M059J (cell line): ENCODE measurements around the gene TXNDC2. TPM values are rescaled to one million over a fixed set of nuclear protein-coding genes. Genes with fewer than 3 reads are reported as not detected.

Source experiments
- DNase-seq: peaks from one replicate; pipeline ENCODE4 v3.0.0-alpha.2; 2012; ENCODE audit warnings: low read depth
- total RNA-seq: library from RNA; depleted of rRNA; stranded (reverse); fragments of >200 nt; shearing (Covaris generic); gene quantifications from 2 replicates; pipeline ENCODE4 v1.2.3, GENCODE V29; 2014

The TXNDC2 gene
- total RNA-seq, 1 experiment from 2014 or later = 0.44 TPM

DNA sequence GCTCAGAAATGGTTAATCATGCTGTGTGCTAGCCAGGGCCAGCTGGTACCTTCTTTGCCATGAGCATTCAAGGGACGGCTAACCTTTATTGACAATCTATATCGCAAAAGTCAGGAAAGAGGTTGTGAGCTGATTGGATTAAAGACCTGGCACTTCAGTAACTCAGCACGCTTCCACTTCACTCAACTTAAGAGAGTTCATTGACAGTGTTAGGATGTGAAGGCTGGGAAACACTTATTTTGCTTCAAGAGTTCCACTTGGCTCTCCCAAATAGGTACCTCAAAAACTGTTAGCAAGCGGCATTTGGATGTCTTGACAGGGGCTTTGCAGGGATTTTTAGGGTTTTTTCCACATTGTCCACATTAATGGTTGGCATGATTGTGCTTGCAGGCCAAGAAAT lies 25.1 kb upstream of the TXNDC2 start:
- DNase-seq = no peak

GRCh38 chr18:9861157-9861556 lies 24.6 kb upstream of the TXNDC2 start:
- DNase-seq = no peak

DNA sequence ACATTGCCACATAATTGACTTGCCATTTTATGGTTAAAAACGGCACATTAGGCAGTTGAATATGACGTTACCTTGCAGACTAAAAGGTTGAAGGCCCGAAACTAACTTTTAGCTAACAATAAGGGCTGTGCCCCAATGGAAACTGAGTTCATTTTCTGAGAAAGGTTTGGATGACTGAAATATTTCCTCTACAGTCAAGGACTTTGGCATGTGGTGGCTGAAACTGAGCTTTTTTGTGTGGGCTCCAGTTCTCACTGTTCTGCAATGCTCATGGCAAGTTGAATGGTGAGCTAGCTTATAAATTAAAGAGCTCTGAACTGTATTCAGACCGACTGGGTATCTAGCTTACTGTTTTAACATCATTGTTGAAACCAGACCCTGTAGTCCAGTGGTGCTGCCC lies 23.8 kb upstream of the TXNDC2 start:
- DNase-seq = no peak

- no peak for DNase-seq
Observed at GRCh38 chr18:9862686-9863085, 23.1 kb upstream of the TXNDC2 start.

GRCh38 chr18:9863282-9863681 lies 22.5 kb upstream of the TXNDC2 start:
- no peak for DNase-seq

- DNase-seq = no peak
Observed at GRCh38 chr18:9865764-9866490, 19.8 kb upstream of the TXNDC2 start.

DNA sequence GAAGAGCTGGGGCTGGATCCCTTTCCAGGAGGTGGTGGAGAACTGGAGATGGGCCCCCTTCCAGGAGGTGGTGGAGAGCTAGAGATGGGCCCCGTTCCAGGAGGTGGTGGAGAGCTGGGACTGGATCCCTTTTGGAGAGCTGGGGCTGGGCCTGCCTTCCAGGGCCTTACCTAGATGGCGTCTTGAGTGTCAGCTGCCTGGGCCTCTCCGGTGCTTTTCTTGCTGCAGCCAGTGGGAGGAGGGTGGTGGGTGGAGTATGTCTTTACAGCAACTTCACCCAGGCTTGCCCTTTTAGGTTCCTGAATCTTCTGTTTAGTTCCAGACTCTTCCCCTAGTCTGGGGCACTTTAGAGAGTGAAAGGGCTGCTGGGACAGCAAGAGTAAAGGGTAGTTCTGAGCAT lies 19.1 kb upstream of the TXNDC2 start:
- DNase-seq = no peak

DNA sequence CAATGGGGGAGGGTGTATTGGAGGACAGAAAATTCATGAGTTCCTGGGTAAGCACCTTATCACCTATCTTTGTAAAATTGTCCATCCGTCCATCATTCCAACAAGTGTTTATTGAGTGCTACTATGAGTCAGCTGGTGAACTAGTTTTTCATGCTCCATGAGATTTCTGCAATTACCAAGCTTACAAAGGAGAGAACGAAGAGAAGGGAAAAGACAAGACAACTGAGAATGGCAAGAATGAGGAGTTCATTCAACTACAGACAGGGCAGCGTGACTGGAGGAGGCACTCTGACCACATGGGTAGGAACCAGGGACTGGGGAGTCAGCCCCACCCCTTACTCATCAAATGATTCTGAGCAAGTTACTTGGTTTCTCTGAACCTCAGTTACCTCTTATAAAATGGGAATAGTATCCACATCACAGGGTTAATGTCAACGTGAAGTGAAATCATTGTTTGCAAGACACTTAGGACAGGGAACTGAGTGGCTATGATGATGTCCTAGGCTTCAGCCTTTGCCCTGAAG lies 18.6 kb upstream of the TXNDC2 start:
- DNase-seq = peak; percentile 64

DNA sequence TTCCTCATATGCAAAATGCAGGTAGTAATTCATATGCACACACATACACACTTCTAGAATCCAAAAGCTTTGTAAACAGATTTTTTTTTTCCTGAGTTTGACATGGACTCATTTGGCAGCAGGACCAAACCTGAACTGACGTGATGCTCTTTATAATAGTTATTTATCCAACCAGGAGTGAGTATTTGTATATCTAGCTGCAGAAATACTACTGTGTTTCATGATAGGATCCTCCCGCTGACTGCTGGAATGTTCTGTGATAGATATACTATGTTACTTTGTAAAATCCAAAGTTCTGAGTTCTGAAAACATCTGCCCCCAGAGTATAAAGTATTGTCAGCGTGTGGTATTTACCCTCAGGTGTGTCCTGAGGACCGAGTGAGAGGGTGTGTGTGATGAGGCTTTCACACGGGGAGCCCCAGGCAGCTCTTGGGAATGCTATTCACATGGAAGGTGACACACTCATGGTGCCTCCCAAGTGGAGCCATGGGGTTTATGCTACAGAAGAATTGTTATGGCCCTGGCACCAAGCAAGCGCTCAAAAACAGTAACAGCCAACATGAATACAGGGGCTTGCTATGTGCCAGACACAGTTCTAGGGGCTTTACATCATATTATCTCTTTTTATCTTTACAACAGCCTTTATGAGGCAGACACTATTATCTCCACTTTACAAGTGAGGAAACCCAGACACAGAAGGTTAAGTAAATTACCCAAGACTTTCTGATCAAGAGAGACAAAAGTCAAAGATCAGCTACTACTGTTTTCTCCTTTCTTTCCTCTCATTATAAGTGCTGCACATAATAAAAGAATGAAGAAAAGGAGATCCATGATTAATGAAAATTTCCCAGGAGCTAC lies 16.7 kb upstream of the TXNDC2 start:
- peak; percentile 22 for DNase-seq

- DNase-seq = peak; percentile 91
Observed at GRCh38 chr18:9869715-9870430, 15.9 kb upstream of the TXNDC2 start.

GRCh38 chr18:9870431-9871008 lies 15.3 kb upstream of the TXNDC2 start:
- no peak for DNase-seq

- DNase-seq = no peak
Observed at GRCh38 chr18:9871244-9871746, 14.5 kb upstream of the TXNDC2 start.

DNA sequence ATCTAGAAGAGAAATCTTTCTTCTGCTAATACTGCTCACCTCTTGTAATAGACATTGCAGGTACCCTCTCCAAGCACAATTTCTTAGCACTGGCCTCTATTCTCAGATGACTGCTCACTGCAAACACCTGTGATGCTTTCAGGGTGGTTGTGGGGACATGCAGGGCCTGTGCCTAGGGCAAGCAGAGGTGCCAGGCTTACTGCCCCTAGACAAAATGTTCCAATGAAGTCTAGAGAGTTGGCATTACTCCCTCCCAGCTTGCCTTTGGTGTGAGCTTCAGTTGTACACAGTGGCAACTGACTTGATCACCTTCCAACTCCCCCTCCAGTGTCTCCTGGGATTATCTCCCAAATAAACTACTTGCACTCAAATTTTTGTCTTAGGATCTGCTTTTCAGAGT lies 12.9 kb upstream of the TXNDC2 start:
- DNase-seq = no peak

- DNase-seq = no peak
Observed at GRCh38 chr18:9874728-9875127, 11.0 kb upstream of the TXNDC2 start.

- no peak for DNase-seq
Observed at GRCh38 chr18:9876212-9876866, 9.4 kb upstream of the TXNDC2 start.

DNA sequence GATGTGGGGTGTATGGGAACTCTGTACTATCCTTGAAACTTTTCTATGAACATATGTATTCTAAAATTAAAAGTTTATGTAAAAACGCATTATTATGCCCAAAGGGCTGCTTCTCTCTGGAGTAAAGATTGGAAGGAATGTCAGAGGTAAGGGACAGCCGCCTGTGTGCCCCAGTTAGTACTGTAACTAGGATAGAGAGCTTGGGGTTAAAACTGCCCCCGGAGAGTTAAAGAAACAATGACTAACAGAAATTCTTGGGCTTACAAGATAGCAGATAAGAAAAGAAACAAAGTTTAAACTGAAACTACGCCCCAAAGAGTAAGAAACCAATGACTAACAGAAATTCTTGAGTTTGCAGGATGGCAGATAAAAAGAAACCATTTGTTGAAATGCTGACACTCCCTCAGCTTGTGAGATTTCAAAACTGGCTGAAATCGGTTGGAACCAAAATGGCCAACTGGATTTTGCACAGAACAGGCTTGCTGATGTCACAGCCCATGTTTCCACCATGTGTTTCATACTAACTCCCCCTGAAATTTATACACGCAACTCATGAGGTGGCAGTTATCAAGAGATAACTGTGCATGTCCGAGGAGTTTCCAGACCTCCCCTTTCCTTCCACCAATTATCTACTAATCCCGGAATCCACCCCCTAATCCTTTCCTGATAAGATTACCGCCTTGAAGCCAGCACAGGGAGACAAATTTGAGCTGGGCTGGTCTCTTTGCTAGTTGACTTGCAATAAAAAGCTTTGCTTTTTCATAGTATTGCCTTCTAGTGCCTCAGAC lies 8.7 kb upstream of the TXNDC2 start:
- peak; percentile 89 for DNase-seq

- no peak for DNase-seq
Observed at GRCh38 chr18:9877655-9878014, 8.1 kb upstream of the TXNDC2 start.

DNA sequence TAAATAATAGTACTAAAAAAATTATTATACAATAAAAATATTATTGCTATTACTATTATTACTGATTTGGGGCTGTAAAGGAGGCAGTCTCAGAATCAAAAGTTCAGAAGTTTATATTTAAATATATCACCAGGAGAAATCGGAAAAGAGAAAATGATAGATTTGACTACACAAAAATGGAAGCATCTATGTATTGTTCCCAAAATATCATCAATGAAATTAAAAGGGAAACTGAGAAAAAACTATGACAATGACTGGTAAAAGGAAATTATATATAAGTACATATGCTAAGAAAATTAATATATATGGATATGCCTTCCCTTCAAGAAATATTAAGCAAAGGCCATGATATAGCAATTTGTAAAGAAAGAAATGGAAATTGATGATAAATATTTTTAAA lies 7.7 kb upstream of the TXNDC2 start:
- no peak for DNase-seq

DNA sequence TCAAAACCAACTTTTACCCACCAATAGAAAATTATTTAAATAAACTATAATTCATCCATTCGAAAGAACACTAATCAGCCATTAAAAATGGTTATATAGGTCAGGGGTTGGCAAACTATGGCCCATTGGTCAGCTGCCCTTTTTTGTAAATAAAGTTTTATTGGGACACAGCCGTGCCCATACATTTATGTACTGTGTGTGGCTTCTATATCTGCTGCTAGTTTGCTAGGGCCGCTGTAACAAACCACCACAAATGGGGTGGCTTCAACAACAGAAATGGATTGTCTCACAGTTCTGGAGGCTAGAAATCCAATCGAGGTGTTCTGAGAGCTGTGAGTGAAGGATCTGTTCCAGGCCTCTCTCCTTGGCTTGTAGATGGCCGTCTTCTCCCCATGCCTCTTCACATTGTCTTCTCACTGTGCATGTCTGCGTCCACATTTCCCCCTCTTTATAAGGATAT lies 7.0 kb upstream of the TXNDC2 start:
- no peak for DNase-seq

DNA sequence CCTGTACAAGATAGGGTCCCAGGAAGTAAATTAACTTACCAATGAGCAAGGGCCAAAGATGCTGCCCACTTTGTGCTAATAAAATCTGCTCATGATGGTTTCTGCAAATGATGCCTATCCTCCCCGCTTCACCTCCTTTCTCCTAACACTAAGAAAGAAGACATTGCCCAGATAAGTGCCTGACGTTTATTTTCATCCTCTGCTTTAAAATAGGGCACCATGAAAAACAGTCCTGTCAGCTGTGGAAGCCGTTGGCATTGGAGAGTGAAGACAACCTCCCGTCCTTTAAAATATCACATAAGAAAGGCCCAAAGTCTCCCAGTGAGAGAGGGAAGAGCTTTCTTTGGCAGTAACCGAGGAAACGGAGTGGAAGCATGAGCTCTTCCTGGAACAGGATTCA lies 1.7 kb upstream of the TXNDC2 start:
- DNase-seq = no peak
